Effector CD8-positive, alpha-beta T cell (primary cell): ENCODE data around the gene PSME2.

Experiments
- DNase-seq: peaks from one replicate; lab custom pipeline; 2025; lab: John Stamatoyannopoulos, UW
- total RNA-seq, 4 experiments: gene quantifications; one replicate each; lab custom pipeline; 2026; lab: John Stamatoyannopoulos, UW

The PSME2 gene, protein sequence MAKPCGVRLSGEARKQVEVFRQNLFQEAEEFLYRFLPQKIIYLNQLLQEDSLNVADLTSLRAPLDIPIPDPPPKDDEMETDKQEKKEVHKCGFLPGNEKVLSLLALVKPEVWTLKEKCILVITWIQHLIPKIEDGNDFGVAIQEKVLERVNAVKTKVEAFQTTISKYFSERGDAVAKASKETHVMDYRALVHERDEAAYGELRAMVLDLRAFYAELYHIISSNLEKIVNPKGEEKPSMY
- total RNA-seq: 85.5 to 196 (median 93.2) reads per million in 4 experiments

DNA sequence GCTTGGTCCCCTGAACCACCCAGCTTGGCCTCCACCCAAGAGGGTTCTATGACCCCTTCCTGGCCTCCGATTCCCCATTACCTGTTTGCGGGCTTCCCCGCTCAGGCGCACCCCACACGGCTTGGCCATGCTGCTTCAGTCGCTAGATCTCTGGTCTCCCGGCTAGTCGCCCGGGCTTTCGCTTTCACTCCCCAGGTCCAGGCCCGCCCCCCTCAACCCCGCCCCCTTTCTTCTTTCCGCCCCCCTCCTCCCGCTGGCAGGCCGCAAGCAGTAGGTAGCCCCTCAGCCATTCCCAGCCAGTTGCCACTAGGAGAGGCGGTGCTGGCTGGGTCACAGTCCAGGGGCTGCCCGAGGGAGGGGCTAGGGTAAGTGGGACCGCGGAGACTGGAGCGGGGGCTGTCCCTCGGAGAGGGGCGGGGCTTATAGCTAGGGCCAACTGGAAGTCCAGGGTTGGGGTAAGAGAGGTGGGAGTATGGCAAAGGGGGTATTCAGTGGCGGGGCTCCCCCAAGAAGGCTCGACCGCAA, at the start of gene PSME2:
TSS of gene PSME2 (minus strand) at position 158 of the 525 bp plus-strand sequence. CDS start at position 129, 29 bp downstream.
- DNase-seq: peak; percentile 80

- DNase-seq: peak; percentile 75
Measured at GRCh38 chr14:24195186-24196070, 49.0 kb upstream of the PSME2 start, which contains the start of gene TM9SF1. TM9SF1 (minus strand) TSS chr14:24195441; CDS start chr14:24195019, 422 bp downstream.

GRCh38 chr14:24194873-24195185, 48.4 kb upstream of the PSME2 start:
- no peak for DNase-seq

- DNase-seq: no peak
Measured at GRCh38 chr14:24194186-24194872, 47.9 kb upstream of the PSME2 start.

DNA sequence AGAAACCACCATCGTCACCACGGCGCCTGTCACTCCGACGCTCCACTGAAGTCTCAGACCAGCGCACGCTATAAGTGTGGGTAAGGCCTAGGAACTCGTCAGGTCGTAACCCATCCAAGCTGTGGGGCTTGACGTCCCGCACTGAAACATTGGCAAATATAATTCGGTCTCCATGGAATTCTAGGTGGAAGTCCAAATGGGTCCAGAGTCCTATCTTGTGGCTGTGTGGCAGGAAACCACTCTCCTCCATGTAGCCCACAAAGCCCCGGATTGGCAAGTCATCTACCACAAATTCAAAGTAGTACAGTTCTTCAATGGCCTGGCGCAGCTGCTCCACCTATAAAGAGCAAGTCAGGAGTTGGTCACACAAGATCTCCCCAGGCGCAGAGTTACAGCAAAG, 46.5 kb upstream of the PSME2 start:
- no peak for DNase-seq

DNA sequence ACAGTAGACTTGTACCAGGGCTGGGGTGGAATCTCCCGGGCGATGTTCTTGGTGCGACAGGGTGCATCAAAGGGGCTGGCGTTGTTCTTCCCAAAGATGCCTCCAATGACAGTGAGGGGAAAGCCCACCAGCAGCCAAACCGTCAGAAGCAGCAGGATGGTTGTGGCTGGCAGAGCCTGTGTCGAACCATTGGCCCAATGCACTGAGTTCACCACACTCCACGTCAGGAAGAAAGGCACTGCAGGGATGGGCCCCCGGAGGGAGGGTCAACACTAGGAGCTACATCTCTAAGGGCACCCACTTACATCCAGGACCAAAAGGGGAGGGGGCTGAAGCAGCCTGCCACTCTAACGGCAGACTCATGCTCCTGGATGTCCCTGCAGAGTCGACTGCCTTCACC, 44.0 kb upstream of the PSME2 start:
- DNase-seq: no peak

- DNase-seq: no peak
Measured at GRCh38 chr14:24189460-24189859, 43.0 kb upstream of the PSME2 start.

DNA sequence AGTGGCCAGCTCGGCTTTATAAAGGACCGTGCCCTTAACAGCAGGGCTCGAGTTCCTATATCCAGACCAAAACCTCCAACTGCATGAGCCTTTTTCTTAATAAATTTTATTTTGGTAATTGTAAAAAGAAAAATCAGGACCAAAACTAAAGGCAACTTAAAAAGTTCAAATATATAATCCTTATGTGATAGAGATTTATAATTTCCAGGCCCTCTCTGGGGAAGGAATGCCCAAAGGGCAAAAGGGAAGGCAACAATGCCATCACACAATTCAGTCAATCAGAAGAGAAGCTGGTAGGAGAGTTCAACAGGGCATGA, 42.6 kb upstream of the PSME2 start:
- no peak for DNase-seq

DNA sequence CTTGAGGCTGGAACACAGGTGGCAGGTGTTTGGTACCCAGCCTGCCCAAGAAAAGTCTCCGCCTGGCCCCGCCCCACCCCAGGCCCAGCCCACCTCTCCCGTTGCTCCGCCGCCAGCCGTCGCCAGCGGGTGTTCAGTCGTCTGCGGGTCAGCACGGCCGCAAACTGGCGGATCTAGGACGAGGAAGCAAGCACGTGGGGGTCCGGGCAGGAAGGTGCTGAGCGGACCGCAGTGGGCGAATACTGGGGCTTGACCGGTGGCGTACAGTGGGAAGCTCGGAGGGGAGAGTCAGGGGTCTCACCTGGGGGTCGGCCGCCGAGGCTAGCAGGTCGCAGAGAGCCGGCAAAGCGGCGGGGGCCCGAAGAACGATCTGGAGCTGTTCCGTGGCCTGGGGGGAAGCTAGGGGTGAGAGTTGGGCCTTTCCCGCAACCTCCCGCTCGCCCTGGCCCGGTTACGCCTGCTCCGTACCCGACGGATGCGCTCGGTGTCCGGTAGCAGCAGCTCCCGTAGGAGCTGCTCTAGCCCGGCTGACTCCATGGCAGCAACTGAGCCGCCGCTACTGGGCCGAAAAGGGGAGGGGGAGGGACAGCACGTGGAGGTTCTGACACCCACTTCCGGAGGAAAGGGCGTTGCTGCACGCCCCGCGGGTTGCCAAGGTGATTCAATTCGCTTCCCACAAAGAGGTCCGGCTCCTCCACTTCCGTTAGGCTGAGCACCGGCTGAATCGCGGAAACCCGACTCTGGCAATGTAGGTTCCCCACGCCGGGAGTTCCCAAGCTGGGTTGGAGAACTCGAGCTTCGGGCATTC, 42.0 kb upstream of the PSME2 start, which contains the start of gene IPO4:
TSS of gene IPO4 (minus strand) at position 566 of the 808 bp plus-strand sequence. CDS start at position 537, 29 bp downstream.
- peak; percentile 89 for DNase-seq

GRCh38 chr14:24187539-24187915, 41.1 kb upstream of the PSME2 start:
- DNase-seq: no peak

DNA sequence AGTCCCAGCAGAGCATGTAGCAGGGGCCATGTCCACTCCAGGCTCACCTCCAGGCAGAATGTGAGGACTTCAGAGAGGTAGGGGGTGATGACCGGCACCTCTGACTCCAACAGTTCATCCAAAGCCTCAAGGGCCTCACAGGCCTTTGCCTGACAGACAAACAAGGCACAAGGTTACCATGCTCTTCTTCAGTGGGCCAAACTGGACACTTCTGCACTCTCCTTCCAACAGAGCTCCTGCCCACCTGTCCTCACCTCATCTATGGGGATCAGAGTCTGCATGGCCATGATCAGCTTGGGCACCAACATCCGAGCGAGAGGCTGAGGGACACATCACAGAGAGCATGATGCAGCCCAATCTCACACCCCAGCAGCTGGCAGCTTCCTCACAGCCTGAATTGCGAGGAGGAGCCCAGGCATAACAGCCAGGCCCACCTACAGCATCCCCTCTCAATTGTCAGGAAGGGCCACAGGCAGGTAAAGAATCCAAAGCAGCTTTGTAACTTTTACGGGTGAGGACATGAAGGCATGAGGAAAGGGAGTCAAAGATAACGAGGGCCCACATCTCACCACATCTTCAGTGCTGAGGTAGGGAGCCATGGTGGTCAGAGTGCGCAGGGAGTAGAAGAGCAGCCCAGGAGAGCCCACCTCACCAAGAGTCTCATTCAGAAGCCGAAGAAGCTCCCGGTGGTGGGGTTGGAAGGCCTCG, 40.6 kb upstream of the PSME2 start:
- DNase-seq: no peak

GRCh38 chr14:24185741-24186140, 39.3 kb upstream of the PSME2 start:
- no peak for DNase-seq

DNA sequence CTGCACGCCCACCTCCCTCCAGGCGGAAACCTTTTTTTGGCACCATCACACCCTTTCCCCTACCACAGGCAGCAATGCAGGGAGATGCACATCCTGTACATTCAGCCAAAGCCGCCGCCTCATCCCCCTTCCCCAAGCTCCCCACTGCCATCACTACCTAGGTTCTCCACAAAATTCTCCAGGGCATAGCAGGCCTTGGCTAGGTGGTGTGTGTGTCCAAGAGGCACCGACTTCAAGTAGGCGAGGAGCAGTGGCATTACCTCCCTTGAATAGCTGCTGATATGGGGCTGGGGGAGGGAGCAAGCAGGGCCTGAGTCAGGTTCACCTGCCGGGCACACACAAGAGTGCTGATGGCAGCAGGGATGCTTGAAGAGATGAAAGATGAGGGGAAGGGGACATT, 38.6 kb upstream of the PSME2 start:
- no peak for DNase-seq

DNA sequence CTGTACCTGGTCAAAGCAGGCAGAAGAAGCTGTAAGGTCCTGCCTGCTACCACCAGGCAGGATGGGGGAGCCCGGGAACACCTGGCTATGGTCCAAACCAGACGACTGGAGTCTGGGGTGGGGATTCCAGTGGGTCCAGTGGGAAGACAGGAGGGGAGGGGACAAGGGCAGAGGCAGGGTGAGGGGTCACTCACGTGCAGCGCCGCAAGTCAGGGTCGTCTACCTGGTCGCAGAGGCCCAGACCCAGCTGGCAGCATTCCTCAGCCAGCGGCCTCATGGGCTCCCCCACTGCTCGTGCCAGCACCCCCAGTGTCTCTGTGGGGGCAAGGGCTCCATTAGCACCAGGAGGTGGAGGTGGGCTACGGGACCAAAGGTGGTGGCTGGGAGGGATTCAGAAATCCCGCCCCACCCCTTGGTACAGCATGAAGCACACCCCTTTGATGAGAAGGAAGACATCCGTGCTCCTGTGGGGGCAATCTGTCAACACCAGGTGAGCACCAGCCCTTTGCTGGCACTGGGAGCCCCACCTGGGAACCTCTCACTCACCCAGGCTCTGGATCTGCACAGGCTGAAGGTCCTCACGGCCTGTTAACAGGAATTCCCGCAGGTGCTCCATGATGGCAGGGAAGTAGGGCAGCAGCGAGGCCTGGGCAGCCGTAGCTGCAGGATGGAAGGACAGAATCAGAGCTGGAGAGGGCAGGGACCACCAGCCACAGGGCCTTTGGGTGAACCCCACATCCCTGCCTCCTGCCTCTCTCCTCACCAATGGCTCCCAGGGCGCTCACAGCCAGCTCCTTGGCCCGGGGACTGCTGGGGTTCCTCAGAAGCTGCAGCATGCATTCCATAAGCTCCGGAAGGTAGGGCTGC, 37.9 kb upstream of the PSME2 start:
- no peak for DNase-seq

DNA sequence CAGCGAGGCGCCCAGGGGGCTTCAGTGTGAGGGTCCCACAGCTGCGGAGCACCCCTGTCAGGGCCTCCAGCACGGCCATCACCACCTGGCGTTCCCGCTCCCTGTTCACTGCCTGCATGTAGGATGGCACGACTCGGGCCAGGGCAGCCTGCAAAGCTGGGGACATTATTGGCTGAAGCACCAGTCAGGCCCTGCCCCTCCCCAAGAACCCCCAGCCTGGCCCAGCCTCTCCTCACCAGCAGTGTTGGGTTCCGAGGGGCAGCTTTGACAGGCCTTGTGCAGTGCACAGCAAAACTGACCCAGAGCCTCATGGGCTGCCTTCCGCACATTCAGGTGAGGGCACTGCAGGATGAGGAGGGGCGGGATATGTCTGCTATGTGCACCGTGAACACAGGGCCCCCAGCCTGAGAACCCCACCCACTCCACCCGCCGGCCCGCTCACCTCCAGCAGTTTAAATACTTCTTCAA, 36.6 kb upstream of the PSME2 start:
- no peak for DNase-seq

DNA sequence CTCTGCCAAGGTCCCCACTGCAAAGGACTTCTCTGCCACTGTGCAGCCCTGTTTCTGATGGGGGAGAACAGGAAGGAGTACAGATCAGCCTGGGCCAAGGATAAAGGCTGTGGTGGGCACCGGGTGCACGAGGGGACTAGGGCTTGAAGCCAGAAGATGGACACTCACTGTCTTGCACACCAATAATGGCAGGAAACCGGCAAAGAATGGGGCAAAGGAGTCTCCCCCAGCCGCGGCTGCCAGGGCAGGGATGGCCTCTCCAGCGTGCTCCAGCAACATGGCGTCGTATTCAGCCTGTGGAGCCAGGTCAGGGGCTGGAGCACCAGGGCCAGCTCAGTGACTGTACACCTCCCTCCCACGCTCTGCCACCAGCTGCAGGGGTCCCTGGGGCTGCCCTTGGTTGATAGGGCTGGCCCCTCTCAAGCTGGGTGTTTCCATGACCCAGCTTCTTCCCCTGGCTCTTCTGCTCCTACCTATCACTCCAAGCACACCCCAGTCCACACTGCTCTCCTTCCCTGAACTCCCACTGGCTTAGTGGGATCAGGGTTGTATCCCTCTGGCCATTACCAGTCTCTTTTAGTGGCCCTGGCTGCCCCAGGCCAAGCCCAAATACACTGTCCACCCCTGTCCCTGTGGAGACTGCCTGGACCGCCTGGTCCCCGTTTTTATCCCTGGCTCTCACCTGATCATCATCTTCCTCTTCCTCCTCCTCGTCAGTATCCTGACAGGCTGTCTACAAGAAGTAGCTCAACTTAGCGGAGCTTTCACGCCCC, 35.9 kb upstream of the PSME2 start:
- no peak for DNase-seq

GRCh38 chr14:24181371-24182077, 35.1 kb upstream of the PSME2 start:
- no peak for DNase-seq
